ENCODE results near the gene CDK9.

Gene CDK9

DNA sequence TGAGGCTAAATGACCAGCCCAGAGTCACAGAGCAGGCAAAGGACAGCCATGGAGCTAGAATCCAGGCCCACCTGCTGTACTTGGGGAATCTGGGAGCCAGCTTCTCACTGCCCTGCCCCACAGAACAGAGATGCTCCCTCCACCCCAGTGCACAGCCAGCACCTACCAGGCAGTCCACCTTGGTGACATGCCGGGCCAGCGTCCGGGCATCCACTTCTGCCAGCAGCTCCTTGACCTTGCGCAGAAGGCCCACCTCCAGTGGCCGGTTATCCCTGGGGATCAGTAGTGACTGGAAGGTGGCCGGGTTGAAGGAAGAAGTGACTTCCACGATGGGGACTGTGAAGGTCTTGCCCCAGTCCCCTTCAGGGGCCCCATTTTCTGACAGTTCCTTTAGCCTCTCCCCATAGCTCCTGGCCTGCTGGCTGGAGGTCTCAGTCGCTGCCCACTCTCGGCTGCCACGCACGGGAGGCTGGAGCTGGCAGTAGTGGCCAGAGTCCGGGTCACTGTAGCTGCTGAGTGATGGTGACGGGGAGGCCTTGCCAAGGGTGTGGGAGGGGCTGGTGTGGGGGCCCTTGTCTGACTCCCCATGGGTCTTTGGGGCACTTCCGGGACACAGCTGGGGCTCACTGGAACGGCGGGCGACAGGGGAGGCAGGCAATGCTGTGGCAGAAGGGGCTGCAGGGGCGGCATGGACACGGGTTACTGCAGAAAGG is 41.3 kb upstream of the CDK9 start:
- in situ Hi-C loops (cut with HindIII; ENCODE audit: low sequenced_read_pairs), result no loop called here
- TF ChIP-seq, protein P1, sequence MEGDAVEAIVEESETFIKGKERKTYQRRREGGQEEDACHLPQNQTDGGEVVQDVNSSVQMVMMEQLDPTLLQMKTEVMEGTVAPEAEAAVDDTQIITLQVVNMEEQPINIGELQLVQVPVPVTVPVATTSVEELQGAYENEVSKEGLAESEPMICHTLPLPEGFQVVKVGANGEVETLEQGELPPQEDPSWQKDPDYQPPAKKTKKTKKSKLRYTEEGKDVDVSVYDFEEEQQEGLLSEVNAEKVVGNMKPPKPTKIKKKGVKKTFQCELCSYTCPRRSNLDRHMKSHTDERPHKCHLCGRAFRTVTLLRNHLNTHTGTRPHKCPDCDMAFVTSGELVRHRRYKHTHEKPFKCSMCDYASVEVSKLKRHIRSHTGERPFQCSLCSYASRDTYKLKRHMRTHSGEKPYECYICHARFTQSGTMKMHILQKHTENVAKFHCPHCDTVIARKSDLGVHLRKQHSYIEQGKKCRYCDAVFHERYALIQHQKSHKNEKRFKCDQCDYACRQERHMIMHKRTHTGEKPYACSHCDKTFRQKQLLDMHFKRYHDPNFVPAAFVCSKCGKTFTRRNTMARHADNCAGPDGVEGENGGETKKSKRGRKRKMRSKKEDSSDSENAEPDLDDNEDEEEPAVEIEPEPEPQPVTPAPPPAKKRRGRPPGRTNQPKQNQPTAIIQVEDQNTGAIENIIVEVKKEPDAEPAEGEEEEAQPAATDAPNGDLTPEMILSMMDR (IDR thresholded peaks at IDR 0.05; ENCODE audit: low read depth, low read length), result no peak
- no peak overlapping the region for H3K4me3 ChIP-seq (ENCODE audit: low read depth, low read length)
- no peak for DNase-seq (ENCODE audit: low read depth, low spot score)

DNA sequence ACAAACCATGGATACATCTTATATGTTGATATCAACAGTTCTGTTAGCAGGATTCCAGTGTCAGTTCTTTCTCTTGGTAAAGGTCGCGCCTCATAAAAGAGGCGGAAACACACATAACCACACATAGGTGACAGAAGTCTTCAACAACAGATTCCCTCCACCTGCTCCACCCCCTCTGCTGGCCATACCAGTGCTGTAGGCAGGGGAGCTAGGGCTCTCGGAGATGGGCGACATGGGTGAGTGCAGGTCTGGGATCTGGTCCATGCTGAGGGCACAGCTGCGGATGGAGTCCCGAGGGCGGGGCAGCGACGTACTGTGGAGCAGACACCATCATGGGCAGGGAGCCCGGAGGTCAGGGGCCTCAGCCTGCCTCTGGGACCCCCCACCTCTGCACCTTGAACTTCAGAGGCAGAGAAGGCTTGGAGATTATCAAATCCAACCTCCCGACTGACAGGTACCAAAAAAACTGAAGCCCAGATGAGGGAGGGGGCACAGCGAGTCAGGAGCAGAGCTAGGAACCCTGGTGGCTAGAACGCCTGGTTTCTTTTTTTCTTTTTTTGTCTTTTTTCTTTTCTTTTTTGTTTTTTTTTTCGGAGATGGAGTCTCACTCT is 38.8 kb upstream of the CDK9 start:
- no peak for DNase-seq (ENCODE audit: low read depth, low spot score)
- in situ Hi-C loops (cut with HindIII; ENCODE audit: low sequenced_read_pairs), result no loop called here
- H3K4me3 ChIP-seq (ENCODE audit: low read depth, low read length), result no peak overlapping the region
- TF ChIP-seq, protein P1 (IDR thresholded peaks at IDR 0.05; ENCODE audit: low read depth, low read length), result peak; percentile 3

DNA sequence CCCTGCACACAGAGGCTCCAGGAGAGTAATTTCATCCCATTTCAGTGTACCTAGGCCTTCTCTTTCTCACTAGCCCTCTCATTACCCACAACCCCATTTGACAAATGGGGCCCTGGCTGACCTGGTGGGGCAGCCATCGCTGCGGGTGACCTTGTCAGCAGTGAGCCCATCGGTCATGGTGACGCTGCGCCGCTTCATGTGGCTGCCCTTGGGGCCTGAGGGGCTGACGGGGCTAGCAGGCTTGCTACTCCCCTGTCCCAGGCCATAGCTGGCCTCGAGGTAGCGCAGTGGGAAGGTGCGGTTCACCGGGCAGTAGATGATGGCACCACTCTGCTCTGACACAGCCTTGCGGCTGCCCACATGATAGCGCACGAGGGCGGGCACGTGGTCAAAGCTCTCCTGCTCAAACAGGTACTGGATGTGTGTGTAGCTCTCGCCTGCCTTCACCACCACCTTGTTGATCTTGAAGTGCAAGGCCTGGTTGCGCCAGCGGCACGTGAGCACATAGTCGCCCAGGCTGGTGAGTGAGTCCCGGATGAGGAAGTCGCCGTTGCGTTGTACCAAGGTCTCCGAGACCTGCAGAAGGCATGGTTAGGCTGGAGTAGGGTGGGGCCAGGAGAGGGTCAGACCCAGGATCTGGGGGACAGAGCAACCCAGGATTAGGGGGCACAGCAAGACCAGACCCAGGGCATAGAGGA is 36.6 kb upstream of the CDK9 start:
- no peak overlapping the region for H3K4me3 ChIP-seq (ENCODE audit: low read depth, low read length)

DNA sequence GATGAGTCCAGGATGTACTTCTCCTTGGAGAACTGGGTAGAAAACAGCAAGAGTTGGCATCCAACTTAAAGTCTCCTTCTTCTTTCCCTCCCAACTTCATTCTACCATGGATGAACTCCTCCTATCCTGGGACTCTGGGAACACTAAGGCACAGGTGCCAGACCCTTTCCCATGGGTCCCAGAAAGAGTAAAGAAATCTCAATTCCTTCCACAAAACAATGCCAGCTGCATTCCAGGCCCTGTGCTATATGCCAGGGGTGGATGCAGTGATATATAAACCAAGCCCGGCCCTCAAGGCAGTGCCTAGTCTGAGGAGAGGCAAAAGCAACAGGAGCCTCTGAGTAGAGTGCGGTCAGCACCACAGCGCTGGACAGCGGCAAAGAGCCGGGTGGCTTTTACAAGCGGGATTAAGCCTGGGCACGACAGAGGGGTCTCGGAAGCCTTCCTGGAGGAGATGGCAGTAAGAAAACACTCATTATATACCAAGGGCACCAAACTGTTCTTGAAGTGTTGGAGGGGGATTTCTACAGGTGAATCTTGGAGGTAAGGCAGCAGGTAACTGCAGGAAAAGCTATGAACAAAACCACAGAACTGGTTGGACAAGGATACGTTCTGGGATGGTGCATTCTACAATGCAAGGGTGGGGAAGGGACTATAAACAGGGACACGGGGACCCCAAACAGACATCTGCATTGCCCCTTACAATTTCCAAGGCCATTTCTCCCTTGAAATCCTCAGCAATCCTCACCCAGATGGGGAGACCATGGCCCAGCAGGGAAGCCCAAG is 34.4 kb upstream of the CDK9 start:
- in situ Hi-C loops (cut with HindIII; ENCODE audit: low sequenced_read_pairs), result no loop called here
- peak; percentile 29 for DNase-seq (ENCODE audit: low read depth, low spot score)
- TF ChIP-seq, protein P1 (IDR thresholded peaks at IDR 0.05; ENCODE audit: low read depth, low read length), result no peak
- no peak overlapping the region for H3K4me3 ChIP-seq (ENCODE audit: low read depth, low read length)

More for the DNA sequence above, 36.6 kb upstream of the CDK9 start:
- no peak for DNase-seq (ENCODE audit: low read depth, low spot score)
- TF ChIP-seq, protein P1 (IDR thresholded peaks at IDR 0.05; ENCODE audit: low read depth, low read length), result no peak
- in situ Hi-C loops (cut with HindIII; ENCODE audit: low sequenced_read_pairs), result no loop called here

DNA sequence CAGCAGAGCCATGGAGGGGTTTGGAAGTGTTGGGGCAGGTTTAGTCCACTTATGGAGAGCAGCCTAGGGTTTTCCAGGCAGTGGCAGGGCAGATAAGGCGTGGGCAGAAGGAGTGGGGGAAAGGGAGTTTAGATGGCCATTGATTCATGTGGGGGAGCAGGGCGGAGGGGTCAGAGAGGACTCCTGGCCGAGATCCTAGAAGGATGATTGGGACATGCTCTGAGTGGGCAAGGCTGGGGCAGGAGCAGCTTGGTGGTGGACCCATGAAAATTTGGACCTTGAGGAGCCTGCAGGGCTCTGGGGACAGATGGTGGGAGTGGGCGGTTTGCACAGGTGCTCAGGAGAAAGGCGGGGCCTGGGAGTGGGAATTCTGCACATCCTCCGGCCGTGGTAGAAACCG is 32.7 kb upstream of the CDK9 start:
- no peak overlapping the region for H3K4me3 ChIP-seq (ENCODE audit: low read depth, low read length)
- DNase-seq (ENCODE audit: low read depth, low spot score), result no peak
- TF ChIP-seq, protein P1 (IDR thresholded peaks at IDR 0.05; ENCODE audit: low read depth, low read length), result no peak
- in situ Hi-C loops (cut with HindIII; ENCODE audit: low sequenced_read_pairs), result no loop called here

DNA sequence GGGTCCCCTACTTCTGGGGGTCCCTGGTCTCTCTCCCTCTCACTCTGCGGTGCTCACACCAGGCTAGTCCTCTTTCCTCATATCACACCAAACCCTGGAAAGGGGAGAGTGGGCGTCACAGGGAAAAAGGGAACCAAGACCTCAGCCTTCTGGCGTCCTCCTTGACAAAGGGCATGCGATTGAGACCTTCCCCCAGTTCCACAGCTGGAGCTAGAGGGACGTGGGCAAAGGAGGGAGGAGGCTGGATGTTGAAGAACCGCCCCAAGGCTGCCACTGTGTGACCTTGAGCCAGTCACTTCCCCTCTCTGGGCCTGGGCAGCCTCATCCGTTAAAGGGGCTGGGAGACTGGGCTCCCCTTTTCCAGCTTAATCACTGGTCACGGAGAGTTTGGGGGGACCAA is 32.2 kb upstream of the CDK9 start:
- TF ChIP-seq, protein P1 (IDR thresholded peaks at IDR 0.05; ENCODE audit: low read depth, low read length), result no peak
- in situ Hi-C loops (cut with HindIII; ENCODE audit: low sequenced_read_pairs), result no loop called here
- H3K4me3 ChIP-seq (ENCODE audit: low read depth, low read length), result no peak overlapping the region
- no peak for DNase-seq (ENCODE audit: low read depth, low spot score)
